DMS153 (cell line): ENCODE measurements around the gene RAB39A.
"Not testable (repeated sequence)": the region's sequence is repeated elsewhere in the genome, so short reads cannot be mapped to it uniquely, and the experiment has no call there.

Experiments used
- DNase-seq: peaks from one replicate; lab custom pipeline; 2025; lab: John Stamatoyannopoulos, UW

Gene RAB39A

DNA sequence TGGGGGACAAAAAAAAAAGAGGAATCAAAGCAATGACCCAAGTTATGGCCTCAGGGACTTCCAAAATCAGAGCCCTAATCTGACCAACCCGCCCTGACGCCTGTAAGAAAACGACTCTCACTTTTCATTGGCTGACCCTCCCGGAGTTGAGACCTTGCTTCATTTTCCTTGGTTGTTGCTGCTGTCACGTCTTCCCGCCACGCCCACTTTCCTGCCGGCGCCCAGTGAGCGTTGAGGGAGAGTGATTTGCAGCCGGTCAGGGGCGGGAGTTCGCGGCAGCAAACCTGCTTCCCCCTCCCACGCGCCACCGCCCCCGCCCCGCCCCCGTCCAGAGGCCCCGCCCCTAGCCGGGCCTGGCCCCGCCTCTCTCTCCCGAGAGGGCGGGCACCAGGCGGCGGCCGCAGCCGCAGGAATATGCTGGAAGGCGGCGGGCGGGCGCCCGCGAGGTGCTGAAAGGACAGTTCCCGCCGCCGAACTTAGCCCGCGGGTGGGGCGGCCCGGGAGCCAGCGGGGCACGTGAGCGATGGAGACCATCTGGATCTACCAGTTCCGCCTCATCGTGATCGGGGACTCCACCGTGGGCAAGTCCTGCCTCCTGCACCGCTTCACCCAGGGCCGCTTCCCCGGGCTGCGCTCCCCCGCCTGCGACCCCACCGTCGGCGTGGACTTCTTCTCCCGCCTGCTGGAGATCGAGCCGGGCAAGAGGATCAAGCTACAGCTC is at the start of gene RAB39A:
TSS of gene RAB39A (plus strand) at position 403 of the 721 bp plus-strand sequence. CDS start at position 524, 121 bp downstream.
- peak; percentile 97 for DNase-seq

DNA sequence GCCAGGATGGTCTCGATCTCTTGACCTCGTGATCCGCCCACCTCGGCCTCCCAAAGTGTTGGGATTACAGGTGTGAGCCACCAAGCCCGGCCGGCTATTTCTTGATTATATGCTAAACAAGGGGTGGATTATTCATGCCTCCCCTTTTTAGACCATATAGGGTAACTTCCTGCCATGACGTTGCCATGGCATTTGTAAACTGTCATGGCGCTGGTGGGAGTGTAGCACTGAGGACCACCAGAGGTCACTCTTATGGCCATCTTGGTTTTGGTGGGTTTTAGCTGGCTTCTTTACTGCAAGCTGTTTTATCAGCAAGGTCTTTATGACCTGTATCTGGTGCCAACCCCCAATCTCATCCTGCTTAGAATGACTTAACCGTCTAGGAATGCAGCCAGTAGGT is 46.8 kb upstream of the RAB39A start:
- not testable (repeated sequence) for DNase-seq

DNA sequence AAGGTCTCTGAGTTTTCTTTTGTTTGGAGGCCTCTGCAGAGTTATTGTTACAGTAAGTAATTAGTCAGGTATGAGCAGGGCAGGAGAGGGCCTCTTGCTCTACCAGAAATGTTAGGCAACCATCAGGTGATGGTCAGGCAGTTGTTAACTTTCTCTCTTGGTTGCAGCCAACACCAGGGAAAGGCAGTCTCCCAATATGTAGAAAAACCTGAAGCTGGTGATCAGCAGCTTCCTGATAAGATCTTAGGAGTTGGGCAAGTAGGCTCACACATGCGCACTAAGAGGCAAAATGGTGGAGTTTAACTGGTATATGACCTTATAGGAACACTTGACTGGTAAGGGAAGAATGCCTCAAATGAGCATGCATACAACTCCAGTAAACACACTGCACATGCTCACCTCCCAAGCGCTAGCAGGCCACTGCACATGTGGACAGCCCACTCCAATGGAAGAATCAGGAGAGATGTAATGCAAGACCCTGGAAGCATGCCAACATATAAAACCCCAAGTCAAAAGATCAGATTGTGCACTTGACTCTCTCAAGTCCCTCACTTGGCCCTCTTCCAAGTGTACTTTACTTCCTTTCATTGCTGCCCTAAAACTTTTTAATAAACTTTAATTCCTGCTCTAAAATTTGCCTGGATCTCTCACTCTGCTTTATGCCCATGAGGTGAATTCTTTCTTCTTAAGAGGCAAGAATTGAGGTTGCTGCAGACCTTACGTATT is 46.0 kb upstream of the RAB39A start:
- DNase-seq, result no peak

- no peak for DNase-seq
Measured at GRCh38 chr11:107898270-107898669, 30.0 kb upstream of the RAB39A start.

- no peak for DNase-seq
Measured at GRCh38 chr11:107908211-107908610, 20.0 kb upstream of the RAB39A start.

DNA sequence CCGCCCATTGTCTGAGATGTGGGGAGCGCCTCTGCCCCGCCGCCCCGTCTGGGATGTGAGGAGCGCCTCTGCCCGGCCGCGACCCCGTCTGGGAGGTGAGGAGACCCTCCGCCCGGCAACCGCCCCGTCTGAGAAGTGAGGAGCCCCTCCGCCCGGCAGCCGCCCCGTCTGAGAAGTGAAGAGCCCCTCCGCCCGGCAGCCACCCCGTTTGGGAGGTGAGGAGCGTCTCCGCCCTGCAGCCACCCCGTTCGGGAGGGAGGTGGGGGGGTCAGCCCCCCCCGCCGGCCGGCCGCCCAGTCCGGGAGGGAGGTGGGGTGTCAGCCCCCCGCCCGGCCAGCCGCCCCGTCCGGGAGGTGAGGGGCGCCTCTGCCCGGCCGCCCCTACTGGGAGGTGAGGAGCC is 15.8 kb upstream of the RAB39A start:
- DNase-seq, result not testable (repeated sequence)

DNA sequence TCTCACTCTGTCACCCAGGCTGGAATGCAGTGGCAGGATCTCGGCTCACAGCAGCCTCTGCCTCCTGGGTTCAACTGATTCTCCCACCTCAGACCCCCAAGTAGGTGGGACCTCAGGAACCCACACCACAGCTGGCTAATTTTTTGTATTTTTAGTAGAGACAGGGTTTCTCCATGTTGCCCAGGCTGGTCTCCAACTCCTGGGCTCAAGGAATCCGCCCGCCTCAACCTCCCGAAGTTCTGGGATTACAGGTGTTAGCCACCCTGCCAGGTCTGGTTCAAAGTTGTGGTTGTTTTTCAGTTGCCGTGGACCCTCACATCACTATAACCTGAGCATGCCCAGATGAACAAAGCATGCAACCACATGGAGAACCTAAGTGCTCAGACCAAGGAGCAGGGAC is 13.0 kb upstream of the RAB39A start:
- DNase-seq, result no peak

GRCh38 chr11:107916671-107917241 is 11.5 kb upstream of the RAB39A start:
- no peak for DNase-seq

DNA sequence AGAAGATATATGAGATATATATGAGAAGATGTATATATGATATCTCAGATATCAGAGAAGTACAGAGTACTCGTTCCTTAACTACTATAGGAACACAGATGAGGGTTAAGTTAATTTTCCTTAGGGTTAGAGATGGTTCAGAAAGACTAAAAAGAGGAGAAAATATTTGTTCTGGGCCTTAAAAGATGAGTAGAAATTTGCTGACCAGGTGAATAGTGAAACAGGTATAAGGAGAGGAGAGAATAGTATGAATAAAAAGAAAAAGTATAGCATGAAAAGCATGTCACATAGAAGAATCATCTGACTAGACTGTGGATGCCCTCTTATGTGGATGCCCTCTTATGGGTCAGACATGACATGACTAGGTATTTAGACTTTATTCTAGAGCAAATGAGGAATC is 6.3 kb upstream of the RAB39A start:
- no peak for DNase-seq

DNA sequence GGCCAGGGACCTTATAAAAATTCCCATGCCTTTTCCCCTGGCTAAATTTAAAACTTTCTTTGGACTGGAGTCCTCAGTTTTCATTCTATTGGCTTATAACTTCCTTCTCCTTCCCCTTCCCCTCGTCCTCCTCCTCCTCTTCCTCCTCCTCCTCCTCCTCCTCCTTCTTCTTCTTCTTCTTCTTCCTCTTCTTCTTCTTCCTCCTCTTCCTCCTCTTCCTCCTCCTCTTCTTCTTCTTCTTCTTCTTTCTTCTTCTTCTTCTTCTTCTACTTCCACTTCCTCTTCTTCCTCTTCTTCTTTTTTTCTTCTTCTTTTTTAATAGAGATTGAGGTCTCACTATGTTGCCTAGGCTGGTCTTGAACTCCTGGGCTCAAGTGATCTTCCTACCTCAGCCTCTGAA is 4.7 kb upstream of the RAB39A start:
- not testable (repeated sequence) for DNase-seq

- DNase-seq, result no peak
Measured at GRCh38 chr11:107924306-107924705, 3.9 kb upstream of the RAB39A start.

- DNase-seq, result no peak
Measured at GRCh38 chr11:107927559-107927958, 689 bp upstream of the RAB39A start.

DNA sequence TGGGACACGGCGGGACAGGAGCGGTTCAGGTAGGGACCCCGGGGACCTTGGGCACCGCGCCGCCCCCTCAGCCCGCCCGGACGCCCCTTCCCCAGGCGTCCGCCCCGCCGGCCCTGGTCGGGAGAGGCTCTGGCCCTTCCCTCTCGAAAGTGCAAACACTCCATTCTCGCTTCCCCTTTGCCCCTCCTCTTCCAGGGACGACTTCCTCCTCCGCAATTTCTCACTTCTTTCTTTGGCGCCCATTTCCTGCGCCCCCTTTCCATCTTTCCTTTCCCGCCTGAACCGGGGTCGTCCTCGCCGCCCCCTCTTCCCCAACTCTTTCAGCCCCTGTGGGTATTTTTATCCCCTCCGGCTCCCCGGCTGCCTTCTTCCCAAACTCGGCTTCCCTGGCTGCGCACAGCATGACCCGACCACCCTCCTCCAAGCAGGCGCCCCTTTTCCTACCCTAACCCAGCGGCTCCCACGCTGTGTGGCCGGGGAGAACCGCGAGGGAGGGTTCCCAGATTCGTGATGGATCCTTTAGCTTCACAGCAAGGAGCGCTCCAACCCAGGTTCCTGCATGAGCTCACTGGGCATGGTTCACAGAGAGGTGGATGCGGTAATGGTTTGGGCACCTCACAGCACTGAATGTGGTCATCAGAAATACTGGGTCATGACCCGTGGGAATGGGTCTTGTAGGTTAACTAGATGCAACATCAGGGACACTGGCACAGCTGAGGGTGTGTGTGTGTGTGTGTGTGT is 689 bp downstream of the RAB39A start:
- peak; percentile 28 for DNase-seq

DNA sequence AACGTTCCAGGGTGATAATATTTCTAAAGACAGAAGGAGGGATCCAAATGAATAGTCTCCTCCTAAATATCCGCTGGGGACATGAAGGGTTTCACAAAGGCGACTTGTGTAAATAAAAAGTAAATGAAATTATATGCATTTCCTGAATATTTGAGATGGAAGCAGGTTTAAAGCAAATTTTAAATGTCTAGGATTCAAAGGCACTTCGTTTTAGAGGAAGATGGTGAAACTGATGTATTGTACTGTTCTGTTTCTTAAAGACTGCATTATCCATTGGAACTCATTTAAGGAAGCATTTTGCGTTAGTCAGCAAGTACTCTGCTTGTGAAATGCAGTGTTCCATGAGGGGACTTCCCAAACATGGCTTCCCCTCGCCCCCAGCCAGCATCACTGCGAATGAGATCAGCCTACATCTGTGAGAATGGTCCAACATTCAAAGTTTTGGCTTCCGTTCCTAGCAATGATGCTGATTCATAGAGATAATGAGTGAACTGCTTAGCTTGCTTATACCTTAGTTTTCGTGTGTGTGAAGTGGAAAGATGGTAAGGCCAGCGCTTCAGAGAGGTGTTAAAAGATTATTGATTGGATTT is 1.5 kb downstream of the RAB39A start:
- no peak for DNase-seq

DNA sequence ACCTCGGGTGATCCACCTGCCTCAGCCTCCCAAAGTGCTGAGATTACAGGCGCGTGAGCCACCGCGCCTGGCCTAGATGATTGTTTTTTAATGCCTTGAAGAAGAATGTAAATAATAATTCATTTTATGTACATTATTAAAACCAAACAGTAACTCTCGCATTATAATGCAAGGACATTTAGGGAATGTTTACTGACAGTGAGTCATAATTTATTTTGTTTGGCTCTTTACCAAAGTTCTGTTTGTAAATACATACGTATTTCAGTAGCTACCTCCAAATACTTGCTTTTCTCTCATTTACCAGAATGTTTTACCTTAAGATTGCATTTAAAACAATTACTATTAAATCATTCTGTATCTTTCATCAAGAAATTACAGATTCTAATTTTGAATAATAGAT is 3.0 kb downstream of the RAB39A start:
- DNase-seq, result peak; percentile 9

GRCh38 chr11:107947904-107948303 is 19.7 kb downstream of the RAB39A start:
- DNase-seq, result no peak

DNA sequence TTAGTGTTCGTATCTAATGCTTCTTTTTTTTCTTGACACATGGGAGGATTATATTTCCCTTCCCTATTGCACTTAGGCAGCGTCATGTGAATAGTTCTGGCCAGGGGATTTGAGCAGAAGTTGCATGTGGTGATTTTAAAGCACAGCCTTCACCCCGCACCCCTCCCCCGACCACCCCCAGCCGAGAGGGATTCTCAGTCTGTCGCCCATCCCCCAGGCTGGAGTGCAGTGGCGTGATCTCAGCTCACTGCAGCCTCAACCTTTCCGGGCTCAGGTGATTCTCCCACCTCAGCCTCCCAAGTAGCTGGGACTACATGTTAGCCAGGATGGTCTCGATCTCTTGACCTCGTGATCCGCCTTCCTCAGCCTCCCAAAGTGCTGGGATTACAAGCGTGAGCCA is 20.1 kb downstream of the RAB39A start:
- not testable (repeated sequence) for DNase-seq

GRCh38 chr11:107951155-107951554 is 22.9 kb downstream of the RAB39A start:
- no peak for DNase-seq

GRCh38 chr11:107953446-107953845 is 25.2 kb downstream of the RAB39A start:
- no peak for DNase-seq

DNA sequence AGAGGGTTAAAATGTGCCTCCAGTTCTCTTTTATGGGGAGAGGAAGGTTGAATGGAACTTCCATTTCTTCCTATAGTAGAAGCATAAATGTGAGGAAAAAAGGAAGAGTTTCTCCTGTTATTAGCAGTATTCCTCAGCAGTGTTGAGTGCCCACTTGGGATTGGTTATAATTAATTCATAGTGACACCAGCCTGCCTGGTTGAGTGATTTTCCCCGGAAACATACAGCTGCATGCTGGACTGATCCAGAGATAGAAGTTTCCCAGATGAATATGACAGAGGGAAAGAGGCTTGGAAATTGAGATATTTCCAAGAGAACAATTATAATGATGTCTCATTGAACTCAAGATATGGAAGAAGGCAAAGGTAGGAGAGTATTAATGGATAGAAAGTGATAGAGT is 28.3 kb downstream of the RAB39A start:
- DNase-seq, result no peak

DNA sequence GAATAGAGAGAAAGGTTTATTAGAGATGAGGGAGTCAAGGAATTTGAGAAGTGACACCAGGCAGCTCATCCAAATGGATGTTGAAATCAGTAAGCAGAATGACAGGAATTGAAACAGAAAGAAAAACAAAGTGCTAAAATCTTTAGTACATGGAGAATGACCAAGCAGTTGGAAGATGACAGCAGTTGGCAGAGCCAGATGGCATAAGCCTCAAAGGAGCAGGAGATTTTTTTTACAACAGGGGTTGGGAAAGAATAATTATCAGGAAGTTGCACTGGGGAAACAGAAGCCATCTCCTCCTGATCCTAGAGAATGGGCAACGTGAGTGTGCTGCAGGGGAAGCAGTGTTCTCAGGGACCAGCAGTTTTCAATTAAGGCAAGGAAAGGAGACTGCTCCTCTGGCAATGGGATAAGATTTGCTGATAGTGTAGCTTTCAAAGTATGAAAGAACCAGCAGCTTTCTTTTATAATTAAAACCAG is 28.9 kb downstream of the RAB39A start:
- no peak for DNase-seq

- DNase-seq, result no peak
Measured at GRCh38 chr11:107961480-107961879, 33.2 kb downstream of the RAB39A start.
